SU-DHL-6 (cell line): Measurements from ENCODE around the gene FYB1.

Experiments used
- EZH2phosphoT487 ChIP-seq: fragments of 200-600 bp; sonication (generic), shearing (Covaris generic); conservative IDR thresholded peaks from 2 replicates; pipeline ENCODE4 v1.6.1; 2018; ENCODE audit warnings: mild to moderate bottlenecking, antibody characterized with exemption, low read length, moderate library complexity, mixed read lengths
- TF ChIP-seq, protein P1 (sequence below): fragments of 200-600 bp; sonication (generic); IDR thresholded peaks from one replicate; pipeline ENCODE4 v1.5.1; 2017; ENCODE audit warnings: antibody characterized with exemption, mild to moderate bottlenecking, low read length, moderate library complexity; ENCODE audit not compliant: insufficient read depth, poor library complexity, severe bottlenecking

DNA sequence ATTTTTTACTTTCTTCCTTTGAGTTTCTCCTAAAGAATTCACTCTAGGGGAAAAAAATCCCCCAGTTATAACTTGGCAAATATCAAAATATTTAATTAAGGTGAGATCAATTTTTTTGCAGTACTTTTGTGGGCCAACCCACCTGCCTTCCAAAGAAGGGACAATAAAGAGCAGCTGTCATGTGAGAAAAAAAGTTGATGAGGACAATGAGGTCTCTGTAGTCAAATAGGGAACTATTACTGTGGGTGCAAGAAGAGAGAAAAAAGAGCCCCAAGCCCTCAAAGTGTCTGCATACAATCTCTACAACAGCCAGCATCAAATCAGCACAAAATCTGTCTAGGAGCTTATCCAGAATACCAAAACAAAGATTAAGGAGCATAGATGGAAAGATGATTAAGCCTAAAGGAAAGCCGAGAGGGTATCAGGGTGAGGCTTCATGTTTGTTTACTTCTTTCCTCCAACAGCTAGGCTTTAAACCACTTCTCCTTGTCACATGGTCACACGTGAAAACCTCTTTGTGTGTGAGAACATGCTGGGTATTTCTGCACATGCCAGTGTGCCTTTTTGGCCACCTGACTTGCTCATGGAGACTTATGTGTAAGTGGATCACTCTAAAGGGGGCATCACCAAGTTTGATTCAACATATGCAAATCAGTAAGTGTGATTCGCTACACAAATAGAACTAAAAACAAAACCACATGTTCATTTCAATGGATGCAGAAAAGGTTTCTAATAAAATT, 19.2 kb upstream of the FYB1 start:
- TF ChIP-seq, protein P1, sequence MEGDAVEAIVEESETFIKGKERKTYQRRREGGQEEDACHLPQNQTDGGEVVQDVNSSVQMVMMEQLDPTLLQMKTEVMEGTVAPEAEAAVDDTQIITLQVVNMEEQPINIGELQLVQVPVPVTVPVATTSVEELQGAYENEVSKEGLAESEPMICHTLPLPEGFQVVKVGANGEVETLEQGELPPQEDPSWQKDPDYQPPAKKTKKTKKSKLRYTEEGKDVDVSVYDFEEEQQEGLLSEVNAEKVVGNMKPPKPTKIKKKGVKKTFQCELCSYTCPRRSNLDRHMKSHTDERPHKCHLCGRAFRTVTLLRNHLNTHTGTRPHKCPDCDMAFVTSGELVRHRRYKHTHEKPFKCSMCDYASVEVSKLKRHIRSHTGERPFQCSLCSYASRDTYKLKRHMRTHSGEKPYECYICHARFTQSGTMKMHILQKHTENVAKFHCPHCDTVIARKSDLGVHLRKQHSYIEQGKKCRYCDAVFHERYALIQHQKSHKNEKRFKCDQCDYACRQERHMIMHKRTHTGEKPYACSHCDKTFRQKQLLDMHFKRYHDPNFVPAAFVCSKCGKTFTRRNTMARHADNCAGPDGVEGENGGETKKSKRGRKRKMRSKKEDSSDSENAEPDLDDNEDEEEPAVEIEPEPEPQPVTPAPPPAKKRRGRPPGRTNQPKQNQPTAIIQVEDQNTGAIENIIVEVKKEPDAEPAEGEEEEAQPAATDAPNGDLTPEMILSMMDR, result no peak
- no peak for TF ChIP-seq EZH2phosphoT487
